DMS79 (cell line): ENCODE data around the gene AIG1.
"Not testable (repeated sequence)": the region's sequence is repeated elsewhere in the genome, so short reads cannot be mapped to it uniquely, and the experiment has no call there.

Experiments
- DNase-seq: peaks from one replicate; lab custom pipeline; 2025; lab: John Stamatoyannopoulos, UW

Gene AIG1

GRCh38 chr6:143058987-143059386, 1.7 kb upstream of the AIG1 start:
- DNase-seq = no peak

DNA sequence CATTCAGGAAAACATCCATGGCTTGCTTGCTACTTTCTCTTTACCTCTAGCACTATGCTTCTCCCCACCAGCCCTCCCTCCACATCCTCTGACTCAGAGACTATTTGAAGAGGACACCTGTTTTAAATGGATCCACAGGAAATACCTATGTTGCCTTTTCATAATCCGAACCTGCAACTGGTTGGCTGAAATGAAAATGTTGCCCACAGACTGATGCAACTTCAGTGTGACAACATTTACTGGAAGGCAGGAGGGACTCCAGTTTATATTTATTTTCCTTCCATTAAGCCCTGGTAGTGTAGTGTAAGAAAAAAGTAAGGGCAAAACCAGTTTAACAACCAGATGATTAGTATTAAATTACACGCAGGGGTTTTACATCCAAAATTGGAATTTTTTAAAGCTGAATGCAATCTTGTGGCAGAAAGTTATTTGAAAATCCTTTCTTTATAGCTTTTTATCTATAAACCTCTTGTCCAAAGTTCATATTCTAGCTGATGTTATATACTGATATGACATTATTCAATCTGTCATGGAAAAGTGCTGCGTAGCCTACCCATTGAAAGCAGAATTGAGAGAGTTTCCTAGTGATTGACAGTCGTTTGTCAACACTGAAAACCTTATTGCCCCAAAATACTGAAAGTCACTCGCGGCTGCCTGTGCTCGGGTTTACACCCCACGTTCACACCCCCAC, 881 bp upstream of the AIG1 start:
- DNase-seq = no peak

DNA sequence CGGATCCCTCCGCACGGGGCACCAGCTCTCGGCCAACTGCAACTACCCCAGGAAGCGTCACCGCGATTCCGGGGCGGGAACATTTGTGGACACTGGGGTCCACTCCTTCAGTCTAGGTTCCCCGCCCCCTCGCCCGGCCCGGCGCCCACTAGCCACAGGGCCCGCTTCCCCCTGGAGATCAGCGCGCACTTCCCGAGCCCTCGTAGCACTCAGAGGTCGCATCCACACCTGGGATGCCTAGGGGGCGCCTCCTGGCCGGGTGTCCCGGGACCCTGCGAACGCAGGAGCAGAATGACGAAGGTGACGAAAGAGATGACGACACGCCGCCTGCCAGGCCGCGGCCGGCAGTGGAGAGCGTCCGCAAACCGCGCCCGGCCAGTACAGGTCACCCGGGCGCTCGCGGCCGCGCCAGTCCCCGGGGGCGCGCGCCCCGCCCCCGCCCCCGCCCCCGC, 309 bp upstream of the AIG1 start:
- peak; percentile 44 for DNase-seq

- DNase-seq = no peak
Observed at GRCh38 chr6:143061597-143062385, 1.1 kb downstream of the AIG1 start.

GRCh38 chr6:143062551-143062950, 1.9 kb downstream of the AIG1 start:
- no peak for DNase-seq

DNA sequence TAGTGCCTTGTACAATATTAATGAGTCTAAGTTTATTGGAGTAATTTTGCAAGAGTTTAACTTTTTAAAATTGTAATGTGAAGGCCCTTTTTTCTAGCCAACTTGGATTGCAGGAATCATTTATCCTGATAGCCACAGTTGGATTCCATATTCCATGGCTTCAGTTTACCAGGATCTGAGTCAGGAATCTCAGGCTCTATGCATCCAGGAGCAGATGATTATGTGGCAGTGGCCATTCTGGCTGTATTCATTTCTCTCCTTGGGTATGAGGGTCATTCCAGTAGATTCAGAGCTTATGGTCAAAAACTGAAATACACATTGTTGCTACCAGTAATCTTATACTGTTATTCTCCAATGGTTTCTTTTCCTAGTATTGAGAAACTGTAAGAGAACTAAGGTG, 2.9 kb downstream of the AIG1 start:
- no peak for DNase-seq

GRCh38 chr6:143064271-143064670, 3.6 kb downstream of the AIG1 start:
- DNase-seq = no peak

- no peak for DNase-seq
Observed at GRCh38 chr6:143064951-143065683, 4.4 kb downstream of the AIG1 start.

DNA sequence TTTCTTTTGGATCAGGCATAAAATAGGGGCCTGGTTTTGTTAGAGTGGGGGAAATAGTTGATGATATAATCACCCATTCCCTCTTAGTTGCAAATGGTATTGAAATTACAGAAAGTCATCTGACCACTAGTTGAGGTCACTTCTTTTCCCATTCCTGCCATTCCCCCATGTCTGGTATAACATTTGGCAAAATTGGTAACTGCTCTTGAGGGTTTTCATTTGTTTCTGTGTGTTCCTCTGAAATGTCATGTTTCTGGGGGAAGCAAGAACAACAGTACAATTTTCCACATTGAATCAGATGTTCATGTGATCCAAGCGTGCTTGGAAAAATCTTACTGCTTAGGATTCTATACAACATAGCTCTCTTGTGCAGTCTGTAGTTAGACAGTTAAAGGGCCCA, 7.3 kb downstream of the AIG1 start:
- DNase-seq = no peak

- no peak for DNase-seq
Observed at GRCh38 chr6:143074101-143074500, 13.4 kb downstream of the AIG1 start.

GRCh38 chr6:143074670-143075318, 14.1 kb downstream of the AIG1 start:
- DNase-seq = no peak

GRCh38 chr6:143078468-143079324, 18.0 kb downstream of the AIG1 start:
- no peak for DNase-seq

DNA sequence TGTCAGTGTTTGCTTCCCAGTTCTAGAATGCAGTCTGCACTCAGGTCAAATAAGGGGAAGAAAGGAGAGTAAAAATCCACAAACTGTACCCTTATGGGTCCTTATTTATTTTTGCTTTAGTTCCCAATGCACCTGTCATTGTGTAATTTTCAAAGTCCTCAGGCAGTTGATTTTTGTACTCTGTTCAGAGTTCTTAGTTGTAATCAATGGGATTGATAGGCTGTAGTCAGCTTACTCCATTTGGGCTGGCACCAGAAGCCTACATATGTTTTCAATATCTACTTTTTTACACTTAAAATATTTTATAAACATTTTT, 18.6 kb downstream of the AIG1 start:
- DNase-seq = no peak

DNA sequence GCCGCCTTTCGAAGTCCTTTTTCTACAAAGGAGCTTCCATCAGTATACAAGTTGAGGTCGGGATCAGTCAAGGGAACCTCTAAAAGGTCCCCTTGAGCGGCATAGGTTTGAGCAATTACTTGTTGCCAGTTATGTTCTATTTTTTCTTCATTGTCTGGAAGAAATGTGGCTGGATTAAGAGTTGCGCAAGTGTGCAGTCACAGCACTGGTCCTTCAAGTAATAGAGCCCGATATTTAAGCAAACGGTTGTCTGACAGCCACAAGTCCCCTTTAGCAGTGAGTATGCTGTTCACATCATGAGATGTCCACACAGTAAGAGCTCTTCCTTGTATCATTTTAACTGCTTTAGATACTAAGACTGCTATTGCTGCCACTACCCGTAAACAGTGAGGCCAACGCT, 21.6 kb downstream of the AIG1 start:
- DNase-seq = not testable (repeated sequence)

DNA sequence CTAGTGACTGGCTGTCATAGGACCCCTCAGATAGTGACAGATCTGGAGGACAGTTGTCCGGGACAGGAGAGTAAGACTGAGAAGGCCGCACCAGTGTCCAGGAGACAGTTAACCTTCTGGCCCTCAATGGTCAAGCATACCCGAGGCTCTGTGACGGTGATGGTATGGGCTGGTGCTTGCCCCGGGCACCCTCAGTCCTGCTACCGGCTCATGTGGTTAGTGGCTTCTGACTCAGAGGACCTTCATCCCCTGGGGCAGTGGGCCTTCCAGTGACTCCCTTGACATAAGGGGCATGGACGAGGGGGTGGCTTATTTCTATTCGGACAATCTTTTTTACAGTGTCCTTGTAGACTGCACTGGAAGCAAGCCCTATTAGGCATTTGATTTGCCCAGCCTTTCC, 23.3 kb downstream of the AIG1 start:
- DNase-seq = not testable (repeated sequence)

DNA sequence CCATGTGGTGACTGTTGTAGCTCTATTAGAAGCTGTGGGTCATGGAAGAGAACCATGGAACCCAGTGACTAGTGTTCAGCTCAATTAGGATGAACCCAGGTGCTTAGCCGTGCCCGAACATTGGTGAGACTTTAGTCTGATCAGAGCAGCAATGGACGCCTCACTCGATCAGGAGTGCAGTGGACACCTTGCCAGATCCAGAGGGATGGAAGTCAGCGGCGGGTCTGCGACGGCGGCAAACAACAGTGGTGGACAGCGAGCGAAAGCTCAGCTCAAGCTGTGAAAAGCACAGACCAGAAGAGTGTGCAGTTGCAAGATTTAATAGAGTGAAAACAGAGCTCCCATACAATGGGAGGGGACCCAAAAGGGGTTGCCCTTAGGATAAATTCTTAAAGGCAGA, 26.6 kb downstream of the AIG1 start:
- not testable (repeated sequence) for DNase-seq

- DNase-seq = no peak
Observed at GRCh38 chr6:143087856-143088255, 27.2 kb downstream of the AIG1 start.

GRCh38 chr6:143090314-143091044, 29.8 kb downstream of the AIG1 start:
- no peak for DNase-seq

DNA sequence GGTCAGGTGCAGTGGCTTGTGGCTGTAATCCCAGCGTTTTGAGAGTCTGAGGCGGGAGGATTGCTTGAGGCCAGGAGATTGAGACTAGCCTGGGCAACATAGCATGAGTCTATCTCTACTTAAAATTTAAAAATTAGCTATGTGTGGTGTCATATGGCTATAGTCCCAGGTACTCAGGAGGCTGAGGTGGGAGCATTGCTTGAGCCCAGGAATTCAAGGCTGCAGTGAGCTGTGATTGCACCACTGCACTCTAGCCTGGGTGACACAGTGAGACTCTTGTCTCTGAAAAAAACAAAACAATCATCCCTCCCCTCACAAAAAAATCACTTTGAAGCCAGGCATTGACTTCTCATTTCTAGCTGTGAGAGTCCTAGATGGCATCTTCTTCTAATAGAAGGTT, 32.1 kb downstream of the AIG1 start:
- no peak for DNase-seq

- DNase-seq = no peak
Observed at GRCh38 chr6:143093290-143093689, 32.6 kb downstream of the AIG1 start.

- DNase-seq = no peak
Observed at GRCh38 chr6:143096403-143096802, 35.7 kb downstream of the AIG1 start.
